HUDEP-2 (cell line): ENCODE measurements around the gene PHACTR4.

ENCODE experiments used
- DNase-seq, 76 experiments: peaks; one replicate each; lab custom pipeline; 2025; ENCODE audit not compliant: unreplicated experiment in 76 of 76; lab: John Stamatoyannopoulos, UW

PHACTR4 gene

DNA sequence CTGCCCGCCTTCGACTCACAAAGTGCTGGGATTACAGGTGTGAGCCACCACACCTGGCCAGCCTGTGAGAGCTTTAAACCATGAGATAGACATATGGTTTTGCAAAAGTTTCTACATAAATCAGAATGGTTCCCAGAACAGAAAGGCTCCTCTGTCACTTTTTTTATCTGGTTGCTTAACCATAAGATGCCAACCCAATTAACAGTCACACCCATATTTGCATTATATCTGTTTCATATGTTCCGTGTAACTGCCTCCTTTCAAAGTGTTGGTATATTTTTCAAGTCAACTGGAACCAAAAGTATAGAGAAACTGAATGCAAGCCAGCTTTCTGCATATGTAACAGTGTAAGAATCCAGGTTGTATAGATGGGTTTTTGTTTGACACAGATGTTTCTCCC lies 112.6 kb downstream of the PHACTR4 start:
- DNase-seq, result no peak

- DNase-seq, result no peak
Measured at GRCh38 chr1:28482702-28483101, 113.2 kb downstream of the PHACTR4 start.

- no peak for DNase-seq
Measured at GRCh38 chr1:28494737-28495136, 125.2 kb downstream of the PHACTR4 start.

GRCh38 chr1:28499553-28499952 lies 130.0 kb downstream of the PHACTR4 start:
- DNase-seq, result no peak

DNA sequence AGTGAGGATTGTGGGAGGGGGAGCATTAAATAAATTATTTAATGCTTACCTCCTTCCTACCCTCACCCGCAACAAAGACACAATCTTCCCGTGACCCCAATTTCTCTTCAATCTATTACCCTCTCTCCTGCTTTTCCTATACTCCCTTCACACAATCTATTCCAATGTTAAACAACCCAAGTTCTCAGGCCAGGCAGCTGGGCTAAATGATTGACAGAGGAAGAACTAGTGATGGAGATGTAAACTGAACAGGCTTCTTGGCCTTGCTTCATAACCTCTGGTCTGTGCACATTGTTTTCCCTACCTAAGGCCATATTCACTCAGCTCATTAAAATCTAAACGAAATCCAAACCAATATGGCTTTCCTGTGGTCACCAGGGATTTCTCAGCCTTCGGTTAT lies 132.4 kb downstream of the PHACTR4 start:
- DNase-seq, result no peak

DNA sequence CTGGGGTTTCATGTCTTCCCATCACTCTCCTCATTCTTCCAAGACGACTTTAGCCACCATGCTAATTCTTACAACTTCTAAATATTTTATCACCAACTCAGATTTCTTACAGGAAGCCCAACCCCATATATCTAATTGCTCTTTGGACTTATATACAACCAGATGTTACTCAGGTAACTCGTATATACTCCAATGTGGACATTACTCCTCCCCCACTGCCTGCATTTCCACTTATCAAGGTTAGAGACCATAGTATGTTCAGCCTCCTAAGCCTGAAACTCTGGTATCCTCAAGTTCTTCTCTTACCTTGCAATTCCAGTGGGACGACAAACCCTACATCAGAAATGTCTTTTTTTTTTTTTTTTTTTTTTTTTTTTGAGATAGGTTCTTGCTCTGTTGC lies 133.6 kb downstream of the PHACTR4 start:
- DNase-seq, result no peak

GRCh38 chr1:28505406-28506187 lies 136.1 kb downstream of the PHACTR4 start, which contains the start of gene RCC1:
RCC1 (plus strand) TSS chr1:28506043; CDS start chr1:28529867, 23,824 bp downstream.
- DNase-seq, result peak in 75 of 76 experiments; percentile 36 to 97 (median 93)

DNA sequence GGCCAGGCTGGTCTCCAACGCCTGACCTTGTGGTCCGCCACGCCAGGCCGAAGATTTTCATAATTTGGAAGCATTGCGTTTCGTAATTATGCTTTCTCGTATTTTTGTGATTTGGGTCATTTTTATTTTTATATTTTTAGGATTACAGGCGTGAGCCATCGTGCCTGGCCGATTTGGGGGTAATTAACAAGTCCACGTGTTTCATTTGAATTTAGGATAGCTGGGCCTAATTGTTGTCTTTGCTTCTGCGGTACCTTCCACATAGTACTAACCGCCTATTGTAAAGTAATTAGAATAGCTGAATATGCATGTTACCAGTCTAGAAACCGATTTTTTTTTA lies 137.3 kb downstream of the PHACTR4 start:
- DNase-seq, result peak in 2 of 76 experiments; percentile 16 to 48

DNA sequence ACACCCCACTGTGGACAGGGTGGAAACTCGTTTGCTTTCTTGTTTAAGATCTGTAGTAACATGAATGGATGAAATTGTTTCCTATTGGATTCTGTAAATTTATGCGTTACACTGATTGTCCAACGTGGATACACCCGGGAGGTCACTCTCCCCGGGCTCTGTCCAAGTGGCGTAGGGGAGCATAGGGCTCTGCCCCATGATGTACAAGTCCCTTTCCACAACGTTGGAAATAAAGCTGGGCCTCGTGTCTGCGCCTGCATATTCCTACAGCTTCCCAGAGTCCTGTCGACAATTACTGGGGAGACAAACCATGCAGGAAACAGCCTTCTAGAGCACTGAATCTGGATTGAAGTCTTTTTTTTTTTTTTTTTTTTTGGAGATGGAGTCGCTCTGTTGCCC lies 137.7 kb downstream of the PHACTR4 start:
- DNase-seq, result peak in 16 of 76 experiments; percentile 12 to 52 (median 25)

DNA sequence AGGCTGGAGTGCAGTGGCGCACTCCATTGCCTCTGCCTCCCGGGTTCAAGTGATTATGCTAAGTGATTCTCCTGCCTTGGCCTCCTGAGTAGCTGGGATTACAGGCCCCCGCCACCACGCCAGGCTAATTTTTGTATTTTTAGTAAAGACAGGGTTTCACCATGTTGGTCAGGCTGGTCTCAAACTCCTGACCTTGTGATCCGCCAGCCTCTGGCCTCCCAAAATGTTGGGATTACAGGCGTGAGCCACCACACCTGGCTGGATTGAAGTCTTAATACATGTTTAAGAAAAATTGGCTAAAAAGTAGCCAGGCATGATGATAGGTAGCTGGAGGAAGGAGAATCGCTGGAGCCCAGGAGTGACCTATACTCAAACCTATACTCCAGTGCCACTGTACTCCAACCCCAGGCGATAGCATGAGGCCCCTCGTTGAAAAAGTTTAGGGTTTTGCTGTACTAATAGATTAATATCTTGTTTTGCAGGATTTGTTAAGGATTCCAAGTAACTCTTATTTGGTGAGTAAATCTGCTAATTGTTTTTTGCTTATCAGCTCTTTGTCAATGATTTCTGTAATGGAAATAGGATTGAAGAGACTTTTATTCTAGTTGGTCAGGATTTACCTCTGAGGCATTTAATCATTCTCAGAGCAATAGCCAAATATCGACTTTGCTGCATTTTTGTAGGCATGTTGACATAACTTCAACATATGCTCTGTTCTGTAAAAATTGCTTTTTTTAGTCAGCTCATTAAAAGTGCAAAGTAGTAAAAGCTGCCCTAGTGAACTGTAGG lies 138.3 kb downstream of the PHACTR4 start:
- peak in 11 of 76 experiments; percentile 13 to 47 (median 24) for DNase-seq

- DNase-seq, result peak in 9 of 76 experiments; percentile 13 to 43 (median 27)
Measured at GRCh38 chr1:28508435-28508754, 138.9 kb downstream of the PHACTR4 start.

DNA sequence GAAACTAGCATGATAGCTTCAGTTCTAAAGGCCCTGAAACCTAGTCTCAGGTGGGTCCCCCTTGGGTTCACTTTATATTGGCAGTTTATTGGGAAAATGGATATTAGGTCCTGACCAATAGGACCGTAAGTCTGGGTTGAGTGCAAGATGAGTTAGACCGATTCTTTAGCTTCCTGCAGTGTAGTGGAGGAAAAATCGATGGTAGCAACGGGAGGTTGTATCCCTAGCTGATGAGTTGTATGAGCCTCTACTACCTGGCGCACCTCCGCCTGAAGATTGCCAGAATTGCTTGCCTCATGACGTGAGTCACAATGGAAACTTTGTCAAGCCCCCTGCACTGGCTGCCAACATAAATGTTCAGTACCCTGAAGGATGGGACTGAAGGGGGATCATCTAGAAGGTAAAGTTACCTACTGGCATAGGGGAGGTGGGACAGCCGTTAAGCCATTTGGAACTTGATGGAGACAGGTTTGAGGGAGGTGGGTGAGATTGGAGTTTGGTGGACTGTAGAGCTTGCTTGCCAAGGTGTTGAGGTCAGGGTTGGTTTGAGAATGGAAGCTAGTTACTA lies 140.2 kb downstream of the PHACTR4 start:
- peak in 25 of 76 experiments; percentile 17 to 69 (median 51) for DNase-seq

DNA sequence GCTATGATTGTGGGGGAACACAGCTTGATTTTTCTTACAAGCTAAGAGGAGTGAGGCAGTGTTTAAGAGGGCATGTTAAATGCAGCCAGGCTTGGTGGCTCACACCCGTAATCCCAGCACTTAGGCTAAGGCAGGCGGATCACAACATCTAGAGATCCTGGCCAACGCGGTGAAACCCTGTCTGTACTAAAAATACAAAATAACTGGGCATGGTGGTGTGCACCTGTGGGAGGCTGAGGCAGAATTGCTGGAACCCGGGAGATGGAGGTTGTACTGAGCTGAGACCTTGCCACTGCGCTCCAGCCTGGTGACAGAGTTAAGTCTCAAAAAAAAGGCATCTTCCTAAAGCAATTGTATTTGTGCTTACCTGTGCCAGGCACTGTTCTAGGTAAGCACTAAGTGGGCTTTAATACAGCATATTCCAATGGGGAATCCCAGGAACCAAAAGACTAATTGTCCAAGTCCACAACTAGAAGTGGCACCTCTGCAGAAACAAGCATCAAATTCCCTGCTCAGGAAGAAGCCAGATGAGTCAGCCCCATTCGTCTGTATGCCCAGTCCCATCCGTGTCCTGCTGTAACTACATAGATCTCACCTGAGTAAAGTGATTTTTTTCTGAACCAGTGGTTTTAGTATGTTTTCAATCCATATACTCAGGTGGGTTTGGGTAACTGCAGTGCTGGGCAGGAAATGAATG lies 140.9 kb downstream of the PHACTR4 start:
- DNase-seq, result peak in 41 of 76 experiments; percentile 23 to 83 (median 55)

- peak in 30 of 76 experiments; percentile 32 to 81 (median 60) for DNase-seq
Measured at GRCh38 chr1:28510970-28511440, 141.5 kb downstream of the PHACTR4 start.

GRCh38 chr1:28512058-28512611 lies 142.6 kb downstream of the PHACTR4 start:
- peak in 14 of 76 experiments; percentile 13 to 60 (median 26) for DNase-seq

- DNase-seq, result peak in 7 of 76 experiments; percentile 35 to 61 (median 44)
Measured at GRCh38 chr1:28514445-28514933, 144.9 kb downstream of the PHACTR4 start.

GRCh38 chr1:28516518-28516956 lies 147.0 kb downstream of the PHACTR4 start:
- no peak for DNase-seq

DNA sequence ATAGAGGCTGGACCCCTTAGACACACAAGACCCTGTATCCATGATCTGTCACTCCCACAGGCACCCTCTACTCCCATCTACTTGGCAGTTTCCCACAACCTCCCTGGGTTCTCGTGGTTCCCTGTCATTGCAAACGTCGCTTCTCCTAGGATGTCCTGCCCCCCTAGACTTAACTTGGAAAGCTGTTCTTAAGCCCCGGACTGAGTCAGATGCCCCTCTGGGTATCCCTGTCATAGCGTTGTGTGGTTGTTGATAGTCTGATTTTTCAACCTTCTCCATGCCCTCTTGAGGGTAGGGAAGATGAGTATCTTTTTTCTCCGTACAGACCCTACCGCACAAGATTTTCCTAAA lies 148.1 kb downstream of the PHACTR4 start:
- peak in 2 of 76 experiments; percentile 40 to 63 for DNase-seq

GRCh38 chr1:28518000-28518744 lies 148.6 kb downstream of the PHACTR4 start:
- DNase-seq, result peak in 74 of 76 experiments; percentile 34 to 91 (median 80)
